Anterior cingulate cortex (tissue), 58 donors: ENCODE results near the gene RIN3.

Experiments
- DNase-seq, 58 donors: peaks; one replicate each; lab custom pipeline; 2025; lab: John Stamatoyannopoulos, UW

Gene RIN3

GRCh38 chr14:92482621-92483319, 30.8 kb upstream of the RIN3 start:
- DNase-seq, result no peak

GRCh38 chr14:92484132-92484823, 29.3 kb upstream of the RIN3 start:
- no peak for DNase-seq

DNA sequence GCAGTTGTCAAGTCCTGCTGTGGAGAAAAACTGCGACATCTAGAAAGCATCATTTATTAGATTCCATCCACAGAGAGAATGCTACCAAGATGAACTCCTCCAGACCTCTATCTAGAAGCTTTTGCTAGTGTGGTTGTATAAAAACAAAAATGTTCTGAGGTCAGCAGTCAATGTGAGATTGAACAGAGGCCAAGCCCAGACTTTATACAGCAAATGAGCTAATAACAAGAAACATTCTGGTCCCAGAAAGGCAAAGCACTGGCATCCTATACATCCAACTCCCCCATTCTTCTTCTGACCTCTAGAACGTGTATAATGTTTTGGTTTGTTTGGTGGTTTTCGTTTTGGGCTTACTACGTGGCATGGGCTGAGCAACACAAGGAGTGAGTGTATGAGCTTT, 26.7 kb upstream of the RIN3 start:
- no peak for DNase-seq

- DNase-seq, result no peak
These were observed 26.0 kb upstream of the RIN3 start for GRCh38 chr14:92487513-92488133.

DNA sequence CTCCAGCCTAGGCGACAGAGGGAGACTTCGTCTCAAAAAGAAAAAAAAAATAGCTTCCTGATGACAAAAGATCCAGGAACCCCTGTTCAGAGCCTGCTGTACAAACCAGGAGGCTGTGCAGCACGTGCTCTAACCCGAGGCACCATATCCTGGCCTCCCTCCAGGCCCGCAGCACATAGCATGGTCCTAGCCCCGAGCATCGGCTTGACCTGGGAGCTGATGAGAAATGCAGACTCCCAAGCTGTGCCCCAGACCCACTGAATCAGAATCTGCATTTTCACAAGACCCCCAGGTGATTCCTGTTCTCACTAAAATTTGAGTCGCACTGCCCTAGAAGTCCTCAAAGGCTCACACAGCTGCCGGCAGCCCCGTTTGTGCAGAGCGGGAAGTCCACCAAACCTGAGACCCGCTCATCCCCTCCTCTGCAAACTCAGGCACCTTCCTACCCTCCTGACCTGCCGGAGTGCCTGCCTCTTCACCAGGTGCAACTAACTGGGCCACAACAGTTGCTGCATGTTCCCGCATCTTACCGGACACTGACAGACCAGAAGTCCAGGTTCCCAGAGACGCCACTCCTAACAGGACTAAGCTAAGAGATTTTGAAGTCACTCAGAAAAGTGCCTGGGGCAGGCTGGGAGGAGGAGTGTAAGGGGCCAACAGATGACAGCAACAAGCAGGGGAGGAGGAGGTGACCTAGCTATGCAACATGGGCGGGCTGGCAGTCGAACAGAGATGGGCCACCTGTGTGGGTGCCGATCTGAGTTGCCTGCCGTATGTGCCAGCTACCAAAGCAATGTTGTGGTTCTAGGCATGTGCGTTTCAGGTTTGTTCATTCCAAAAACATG, 24.0 kb upstream of the RIN3 start:
- DNase-seq, result no peak

- peak in 22 of 58 donors; percentile 8 to 54 (median 30) for DNase-seq
These were observed 23.2 kb upstream of the RIN3 start for GRCh38 chr14:92490239-92490959.

DNA sequence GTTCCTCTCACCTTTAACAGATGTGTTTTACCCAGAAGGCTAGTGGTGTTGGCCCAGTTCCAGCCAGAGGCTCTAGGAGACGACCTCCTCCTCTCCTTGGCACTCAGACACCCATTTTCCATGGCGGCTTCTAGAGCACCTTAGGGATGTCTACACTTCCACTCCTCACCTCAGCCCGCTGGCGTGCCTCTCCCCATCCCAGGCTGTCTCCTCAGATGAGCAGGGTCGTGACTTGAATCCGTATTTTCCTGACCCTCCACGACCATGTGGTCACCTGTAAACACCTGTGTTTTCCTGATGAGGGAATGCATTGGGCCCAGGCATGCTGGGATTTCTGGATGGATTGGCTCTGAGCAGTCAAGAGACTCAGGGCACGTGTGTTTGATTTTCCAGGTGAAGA, 21.8 kb upstream of the RIN3 start:
- no peak for DNase-seq

- DNase-seq, result no peak
These were observed 21.3 kb upstream of the RIN3 start for GRCh38 chr14:92492258-92492657.

GRCh38 chr14:92493024-92493423, 20.6 kb upstream of the RIN3 start:
- no peak for DNase-seq

- DNase-seq, result no peak
These were observed 20.1 kb upstream of the RIN3 start for GRCh38 chr14:92493492-92493891.

GRCh38 chr14:92494512-92494911, 19.1 kb upstream of the RIN3 start:
- no peak for DNase-seq

- DNase-seq, result no peak
These were observed 18.6 kb upstream of the RIN3 start for GRCh38 chr14:92495027-92495426.

DNA sequence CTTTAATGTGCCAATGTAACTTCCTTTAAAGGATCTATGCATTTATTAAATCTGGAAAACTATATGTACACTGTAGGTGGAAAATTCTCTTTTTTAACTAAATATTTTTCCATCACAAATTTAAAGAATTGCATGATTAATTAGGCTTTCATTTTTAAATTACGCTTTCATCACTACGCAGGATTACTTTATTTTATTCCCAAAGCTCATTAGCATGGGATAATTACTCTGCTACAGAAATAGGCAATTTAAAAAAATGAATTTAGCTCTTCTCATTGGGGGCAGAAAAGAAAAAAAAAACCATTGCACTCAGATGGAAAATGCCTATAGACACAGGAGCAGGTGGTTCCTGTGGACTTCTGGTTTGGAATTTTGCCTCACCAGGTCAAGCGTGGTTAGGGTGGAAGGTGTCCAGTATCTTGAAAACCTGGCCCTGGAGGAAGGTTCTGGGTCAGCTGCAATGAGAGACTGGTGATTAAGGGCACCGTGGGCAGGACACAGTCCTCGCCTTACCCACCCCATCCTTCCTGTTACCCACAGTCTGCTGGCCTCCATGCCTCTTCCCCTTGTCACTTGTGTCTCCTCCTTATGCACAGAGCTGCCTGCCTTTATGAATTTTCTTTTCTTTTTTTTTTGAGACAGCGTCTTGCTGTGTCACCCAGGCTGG, 17.3 kb upstream of the RIN3 start:
- DNase-seq, result no peak

DNA sequence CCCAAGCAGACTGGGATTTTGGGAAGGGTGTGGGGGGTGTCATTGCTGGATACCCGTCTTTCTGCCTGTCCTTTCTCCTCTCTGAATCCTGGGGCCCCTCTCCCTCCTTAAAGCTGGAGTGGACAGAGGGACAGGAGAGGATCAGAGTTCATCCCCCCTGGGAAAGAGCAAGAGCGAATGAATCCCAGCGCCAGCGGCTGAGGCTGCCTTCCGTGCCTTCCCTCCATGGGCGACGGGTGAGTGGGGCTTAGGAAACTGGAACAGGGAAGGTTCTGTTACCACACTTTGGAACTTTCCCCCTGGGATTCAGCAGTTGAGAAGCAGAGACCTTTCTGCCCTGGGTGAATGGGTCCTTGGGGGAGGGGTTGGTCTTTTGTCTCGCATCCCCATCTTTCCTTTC, 16.2 kb upstream of the RIN3 start:
- no peak for DNase-seq

- DNase-seq, result no peak
These were observed 14.3 kb upstream of the RIN3 start for GRCh38 chr14:92499234-92499633.

- peak in 42 of 58 donors; percentile 23 to 80 (median 49) for DNase-seq
These were observed 13.1 kb upstream of the RIN3 start for GRCh38 chr14:92500491-92500941.

- no peak for DNase-seq
These were observed 11.7 kb upstream of the RIN3 start for GRCh38 chr14:92501891-92502351.

DNA sequence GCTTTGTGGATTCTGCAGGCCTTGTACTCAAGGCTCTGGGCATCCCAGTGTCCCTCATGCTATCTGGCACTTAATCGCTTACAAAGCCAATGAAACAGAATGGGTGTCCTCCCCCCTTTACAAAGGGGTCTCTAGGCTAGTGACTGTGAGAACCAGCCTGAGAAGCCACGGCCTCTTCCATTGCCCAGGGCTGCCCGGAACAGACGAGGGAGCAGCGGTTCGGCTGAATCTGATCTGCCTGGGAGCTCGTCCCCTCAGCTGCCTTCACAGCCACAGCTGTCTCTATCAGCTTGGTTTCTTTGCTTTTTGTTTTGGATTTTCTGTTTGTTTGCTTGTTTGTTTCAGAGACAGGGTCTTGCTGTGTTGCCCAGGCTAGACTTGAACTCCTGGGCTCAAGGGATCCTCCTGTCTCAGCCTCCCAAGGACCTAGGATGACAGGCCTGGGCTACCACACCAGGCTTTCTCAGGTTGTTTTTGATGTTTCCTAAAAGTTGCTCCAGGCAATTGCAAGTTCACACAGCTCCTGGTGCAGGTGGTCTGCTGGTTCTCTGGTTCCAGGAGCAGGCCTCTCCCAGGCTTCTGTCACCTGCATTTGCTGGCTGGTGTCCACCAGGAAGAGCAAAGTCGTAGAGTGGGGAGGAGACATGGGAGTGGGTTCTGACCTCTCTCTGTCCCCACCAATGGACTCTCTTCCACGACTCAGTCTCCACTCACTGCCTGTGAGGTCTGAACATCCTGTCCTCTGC, 10.9 kb upstream of the RIN3 start:
- no peak for DNase-seq
